Measurements from ENCODE around the gene ABCC4. TPM values are rescaled to one million over a fixed set of nuclear protein-coding genes. Genes with fewer than 3 reads are reported as not detected.
"Not testable (repeated sequence)": the region's sequence is repeated elsewhere in the genome, so short reads cannot be mapped to it uniquely, and the experiment has no call there.

ABCC4 gene
- total RNA-seq, 1 donor from 2014 or later = 4.6 TPM

DNA sequence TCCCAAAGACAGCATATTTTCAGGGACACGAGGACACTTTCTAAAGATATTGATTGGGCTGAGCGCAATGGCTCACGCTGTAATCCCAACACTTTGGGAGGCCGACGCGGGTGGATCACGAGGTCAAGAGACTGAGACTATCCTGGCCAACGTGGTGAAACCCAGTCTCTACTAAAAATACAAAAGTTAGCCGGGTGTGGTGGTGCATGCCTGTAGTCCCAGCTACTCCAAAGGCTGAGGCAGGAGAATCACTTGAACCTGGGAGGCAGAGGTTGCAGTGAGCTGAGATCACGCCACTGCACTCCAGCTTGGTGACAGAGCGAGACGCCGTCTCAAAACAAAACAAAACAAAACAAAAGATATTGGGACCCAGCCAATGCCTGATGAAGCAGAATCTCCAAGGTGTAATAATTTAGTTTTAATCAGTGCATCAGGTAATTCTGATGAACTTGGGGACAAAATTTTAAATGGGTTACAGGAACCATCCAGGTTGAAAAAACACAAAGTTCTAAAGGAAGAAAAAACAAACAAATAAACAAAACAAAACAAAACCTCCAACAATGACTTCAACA, 100.8 kb downstream of the ABCC4 start:
- intact Hi-C loops (cut with micrococcal nuclease) = not testable (repeated sequence)

DNA sequence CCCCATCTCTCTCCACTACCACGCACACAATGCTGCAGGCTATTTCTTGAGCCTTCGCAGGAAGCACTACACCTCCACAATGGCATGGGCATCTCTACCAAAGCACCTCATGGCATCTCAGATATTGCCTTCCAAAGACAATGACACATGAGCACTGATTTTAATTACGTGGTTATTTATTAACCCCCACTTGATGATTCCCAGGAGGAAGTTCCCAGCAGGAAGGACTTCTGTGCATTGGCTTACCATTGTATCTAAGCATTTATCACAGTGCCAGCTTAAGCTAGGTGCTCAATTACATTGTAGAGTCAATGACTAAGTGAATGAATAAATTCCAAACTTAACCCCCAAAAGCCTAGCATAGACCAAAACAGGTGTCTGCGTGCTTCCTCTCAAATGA, 101.4 kb downstream of the ABCC4 start:
- intact Hi-C loops (cut with micrococcal nuclease) = no loop called here

DNA sequence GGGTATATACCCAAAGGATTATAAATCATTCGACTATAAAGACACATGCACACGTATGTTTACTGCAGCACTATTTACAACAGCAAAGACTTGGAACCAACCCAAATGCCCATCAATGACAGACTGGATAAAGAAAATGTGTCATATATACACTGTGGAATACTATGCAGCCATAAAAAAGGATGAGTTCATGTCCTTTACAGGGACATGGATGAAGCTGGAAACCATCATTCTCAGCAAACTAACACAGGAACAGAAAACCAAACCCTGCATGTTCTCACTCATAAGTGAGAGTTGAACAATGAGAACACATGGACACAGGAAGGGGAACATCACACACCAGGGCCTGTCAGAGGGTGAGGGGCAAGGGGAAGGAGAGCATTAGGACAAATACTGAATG, 102.6 kb downstream of the ABCC4 start:
- intact Hi-C loops (cut with micrococcal nuclease) = not testable (repeated sequence)

DNA sequence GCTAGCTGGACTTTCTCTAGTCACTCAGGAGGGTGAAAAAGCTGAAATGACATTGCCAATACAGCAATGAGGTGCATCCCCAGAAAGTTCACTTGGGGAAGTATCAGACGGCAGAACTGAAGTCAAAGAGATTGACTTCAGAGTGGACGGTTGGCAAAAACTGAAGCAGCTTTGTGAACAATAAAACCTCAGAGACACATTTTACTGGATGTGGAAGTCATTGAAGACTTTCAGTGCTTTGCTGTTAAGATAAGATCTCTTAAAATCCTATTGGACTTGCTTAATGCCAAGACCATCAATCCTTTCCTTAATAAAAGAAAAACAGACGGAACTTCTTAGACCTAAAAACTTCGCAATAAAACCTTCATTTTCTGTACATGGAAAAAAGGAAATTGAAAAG, 103.7 kb downstream of the ABCC4 start:
- intact Hi-C loops (cut with micrococcal nuclease) = no loop called here

DNA sequence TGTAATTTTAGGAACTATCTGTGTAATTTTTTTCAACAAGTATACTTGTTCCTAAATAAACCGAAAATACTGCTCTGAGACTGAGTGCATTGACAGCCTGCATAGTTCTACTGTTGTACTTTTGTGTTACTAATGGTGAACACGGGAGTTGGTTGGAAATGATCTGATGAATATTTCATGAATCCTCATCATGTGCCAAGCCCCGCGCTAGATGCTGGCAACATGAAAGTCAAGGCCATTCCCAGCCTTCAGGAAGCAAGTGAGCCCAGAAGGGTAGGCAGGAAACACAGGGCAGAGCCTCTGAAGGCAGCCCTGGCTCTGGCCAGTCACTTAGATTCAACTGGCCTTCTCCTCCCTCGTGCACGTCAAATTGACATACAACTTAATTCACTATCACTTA, 106.1 kb downstream of the ABCC4 start:
- intact Hi-C loops (cut with micrococcal nuclease) = no loop called here

DNA sequence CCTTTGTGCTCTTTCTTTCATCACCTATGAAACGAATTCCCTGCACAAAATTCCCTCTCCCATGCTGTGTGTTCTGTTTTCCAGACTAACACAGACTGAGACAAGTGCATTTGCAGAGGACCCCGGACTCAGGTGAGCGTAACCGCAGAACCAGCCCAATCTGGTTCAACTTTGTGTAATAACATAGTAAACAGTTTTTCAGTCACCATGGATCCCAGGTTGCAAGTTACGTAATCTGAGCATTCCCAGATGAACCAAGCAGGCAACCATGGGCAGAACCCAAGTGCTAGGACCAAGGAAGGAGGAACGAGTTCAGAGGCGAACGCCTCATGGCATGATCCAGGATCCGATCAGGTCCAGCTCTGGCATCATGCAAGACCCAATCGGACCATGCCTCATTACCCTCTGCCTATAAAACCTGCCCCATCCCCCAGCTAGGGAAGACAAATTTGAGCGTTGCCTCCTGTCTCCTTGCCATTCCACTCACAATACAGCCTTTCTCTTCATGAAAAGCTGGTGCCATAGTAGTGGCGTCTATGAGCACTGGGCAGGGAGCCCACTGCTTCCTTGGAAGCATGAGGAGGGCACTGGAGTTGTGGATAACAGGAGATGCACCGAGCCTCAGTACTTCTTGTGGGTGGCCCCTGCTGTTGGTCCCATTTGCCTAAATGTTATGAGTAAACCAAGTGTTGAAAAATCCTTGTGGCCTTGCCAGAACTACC, 107.6 kb downstream of the ABCC4 start:
- intact Hi-C loops (cut with micrococcal nuclease) = no loop called here

DNA sequence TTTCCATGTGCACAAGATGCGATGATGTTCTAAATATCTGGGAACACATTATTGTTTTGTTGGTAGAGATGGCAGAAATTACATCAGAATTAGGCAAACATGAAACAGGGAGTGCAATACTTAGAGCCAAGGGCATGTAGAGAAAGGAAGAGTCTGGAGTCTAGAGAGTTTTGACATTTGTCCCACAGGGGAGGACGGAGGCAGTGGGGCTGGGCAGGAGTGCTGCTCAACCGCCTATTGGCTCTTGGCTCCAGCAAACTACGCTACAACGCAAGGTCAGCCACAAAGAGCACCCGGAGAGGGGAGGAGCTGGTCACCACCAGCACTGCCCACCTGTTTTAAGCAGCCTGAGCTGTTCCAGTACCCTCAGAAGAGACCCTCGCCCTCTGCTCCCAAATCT, 108.3 kb downstream of the ABCC4 start:
- intact Hi-C loops (cut with micrococcal nuclease) = no loop called here

DNA sequence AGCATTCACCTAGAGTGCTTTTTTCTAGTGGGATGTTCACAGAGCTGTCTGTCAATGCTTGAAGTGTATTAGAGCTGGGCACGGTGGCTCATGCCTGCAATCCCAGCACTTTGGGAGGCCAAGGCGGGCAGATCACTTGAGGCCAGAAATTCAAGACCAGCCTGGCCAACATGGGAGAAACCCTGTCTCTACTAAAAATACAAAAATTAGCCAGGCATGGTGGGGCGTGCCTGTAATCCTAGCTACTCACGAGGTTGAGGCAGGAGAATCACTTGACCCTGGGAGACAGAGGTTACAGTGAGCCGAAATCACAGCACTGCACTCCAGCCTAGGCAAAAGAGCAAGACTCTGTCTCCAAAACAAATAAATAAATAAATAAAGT, 108.7 kb downstream of the ABCC4 start:
- intact Hi-C loops (cut with micrococcal nuclease) = not testable (repeated sequence)

DNA sequence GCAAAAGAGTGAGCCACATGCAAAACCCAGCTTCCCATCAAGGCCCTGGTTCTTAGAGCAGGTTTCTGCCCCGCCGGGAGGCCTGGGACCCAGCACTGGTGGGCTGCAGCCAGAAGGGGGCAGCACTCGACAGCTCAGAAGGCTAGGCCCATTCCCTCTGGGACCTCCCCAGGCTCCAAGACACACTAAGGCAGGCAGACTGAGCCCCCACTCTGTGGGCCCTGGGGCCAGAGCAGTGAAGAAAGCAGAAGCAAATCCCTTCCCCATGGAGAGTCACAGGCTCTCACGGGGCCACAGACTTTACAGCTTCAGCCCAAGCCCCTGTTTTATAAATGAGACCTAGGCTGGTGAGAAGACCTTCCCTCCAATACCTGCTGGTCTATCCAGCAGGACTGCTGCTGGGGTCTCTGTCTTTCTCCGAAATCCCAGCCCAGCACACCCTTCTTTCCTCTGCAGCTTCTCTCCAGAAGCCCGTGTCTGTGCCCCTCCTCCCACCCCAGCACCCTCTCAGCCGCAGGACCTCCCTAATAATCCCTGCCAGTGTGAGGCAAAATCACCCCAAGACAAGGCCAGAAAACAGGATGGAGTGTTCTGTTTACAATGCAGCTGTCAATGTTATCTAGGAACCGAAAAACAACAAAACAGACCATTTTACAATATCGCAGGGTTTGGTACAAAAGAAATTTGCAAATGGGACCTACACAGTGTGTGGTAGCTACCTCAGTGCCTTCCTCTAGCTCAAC, 109.3 kb downstream of the ABCC4 start:
- intact Hi-C loops (cut with micrococcal nuclease) = no loop called here

DNA sequence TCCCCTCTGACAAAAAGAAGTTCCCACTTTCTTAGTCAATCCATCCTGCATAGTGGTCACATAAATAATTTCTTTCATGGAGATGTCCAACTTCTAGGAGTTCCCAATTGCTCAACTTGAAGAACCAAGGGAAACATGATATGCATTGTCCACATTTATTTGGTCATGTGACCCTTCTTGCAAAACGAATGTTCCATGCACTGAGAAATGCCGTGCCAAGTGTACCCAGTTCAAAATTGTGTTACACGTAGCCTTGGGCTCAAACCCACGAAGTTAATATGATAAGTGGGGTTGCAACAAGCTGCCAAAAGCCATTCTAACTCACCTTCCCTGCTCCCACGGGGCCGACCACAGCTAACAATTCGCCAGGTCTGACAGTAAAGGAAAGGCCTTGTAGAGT, 113.1 kb downstream of the ABCC4 start:
- intact Hi-C loops (cut with micrococcal nuclease) = loop anchor here (5.0 to 10.0 kb wide), 2 partner anchors 563 to 591 kb away; partner anchors contain the start of gene TGDS

DNA sequence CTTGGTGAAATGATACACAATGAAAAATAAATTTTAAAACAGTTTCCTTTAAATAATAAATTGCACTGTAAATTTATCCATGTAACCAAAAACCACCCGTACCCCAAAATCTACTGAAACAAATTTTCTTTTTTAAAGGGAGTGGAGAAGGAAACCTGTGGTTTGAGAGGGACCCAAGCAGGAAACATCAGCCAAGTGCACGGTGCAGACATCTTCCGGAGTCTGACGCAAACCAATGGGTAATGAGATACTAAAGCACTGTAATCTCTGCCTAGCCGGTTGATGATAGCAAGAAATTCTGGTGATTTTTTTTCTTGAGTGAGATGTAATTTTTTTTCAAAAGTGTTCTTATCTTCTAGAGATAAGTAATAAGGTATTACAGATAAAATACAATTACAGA, 115.4 kb downstream of the ABCC4 start:
- intact Hi-C loops (cut with micrococcal nuclease) = loop anchor here (1.0 to 10.0 kb wide), 4 partner anchors 10 to 589 kb away; partner anchors contain the start of gene TGDS

DNA sequence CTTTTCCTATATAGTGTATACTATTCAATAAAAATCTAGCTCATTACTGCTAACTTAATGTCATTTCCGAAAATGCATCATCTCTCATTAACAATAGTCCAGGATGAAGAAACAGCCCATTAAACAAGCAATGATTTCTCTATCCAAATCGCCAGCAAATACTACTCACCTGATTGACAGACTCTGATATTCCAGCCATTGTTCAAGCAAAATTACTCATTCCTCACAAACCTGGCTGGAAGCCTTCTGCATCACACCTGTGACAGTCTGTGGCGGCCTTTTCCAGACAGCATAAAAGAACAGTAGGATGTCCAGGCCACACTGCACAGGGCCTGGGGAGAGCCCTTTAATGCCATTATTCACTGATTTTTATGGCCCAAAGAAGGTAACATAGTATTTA, 115.9 kb downstream of the ABCC4 start:
- intact Hi-C loops (cut with micrococcal nuclease) = loop anchor here (5.0 to 10.0 kb wide), 2 partner anchors 561 to 588 kb away; partner anchors contain the start of gene TGDS

DNA sequence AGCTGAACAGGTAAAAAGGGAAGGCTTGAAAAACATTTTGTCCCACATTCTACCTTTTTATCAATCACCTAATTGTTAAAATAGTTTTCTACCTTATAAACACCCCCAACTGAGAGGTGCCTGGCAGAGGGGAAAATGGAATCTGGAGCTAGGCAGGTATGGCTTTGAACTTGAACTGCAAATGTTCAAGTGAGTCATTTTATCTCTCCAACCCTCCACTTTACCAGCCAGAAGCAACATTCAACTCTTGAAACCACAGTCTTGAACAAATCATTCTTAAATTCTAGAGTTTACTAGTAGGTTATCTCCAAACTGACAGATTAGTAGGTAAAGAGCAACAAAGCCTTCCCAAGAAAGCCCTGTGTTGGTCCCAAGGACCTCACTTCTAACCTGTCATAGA, 116.9 kb downstream of the ABCC4 start:
- intact Hi-C loops (cut with micrococcal nuclease) = loop anchor here (10.0 kb wide), 1 partner anchor 560 kb away; no protein-coding TSS in a partner anchor

DNA sequence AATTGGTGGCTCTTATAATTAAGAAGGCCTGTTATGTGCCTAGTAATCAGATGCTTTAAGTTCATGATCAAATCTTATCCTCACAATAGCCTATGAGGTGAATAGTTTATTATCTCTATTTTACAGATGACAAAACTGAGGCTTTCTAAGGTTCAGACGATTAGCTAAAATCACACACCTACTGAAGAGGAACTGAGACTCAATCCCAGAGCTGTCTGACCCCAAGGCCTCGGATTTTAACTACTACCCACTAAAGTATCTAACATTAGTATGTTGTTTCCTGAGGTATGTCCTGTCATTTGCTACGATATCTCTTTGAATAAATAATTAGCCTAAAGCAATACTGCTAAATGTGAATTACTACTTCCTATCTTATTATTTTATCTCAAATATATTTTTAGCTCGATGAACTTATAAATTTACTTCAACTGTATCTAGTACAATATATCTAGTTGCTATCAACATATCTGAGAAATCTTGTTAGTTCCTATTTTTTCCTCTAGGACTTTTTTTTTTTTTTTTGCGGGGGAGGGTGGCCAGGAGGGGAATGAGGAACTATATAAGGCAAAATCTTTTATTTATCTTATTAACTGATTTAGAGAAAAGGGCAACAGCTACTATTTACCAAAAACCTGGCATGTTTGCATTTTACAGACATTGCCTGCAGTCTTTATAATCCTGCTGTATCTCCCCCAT, 118.5 kb downstream of the ABCC4 start:
- intact Hi-C loops (cut with micrococcal nuclease) = loop anchor here (10.0 kb wide), 1 partner anchor 558 kb away; no protein-coding TSS in a partner anchor

DNA sequence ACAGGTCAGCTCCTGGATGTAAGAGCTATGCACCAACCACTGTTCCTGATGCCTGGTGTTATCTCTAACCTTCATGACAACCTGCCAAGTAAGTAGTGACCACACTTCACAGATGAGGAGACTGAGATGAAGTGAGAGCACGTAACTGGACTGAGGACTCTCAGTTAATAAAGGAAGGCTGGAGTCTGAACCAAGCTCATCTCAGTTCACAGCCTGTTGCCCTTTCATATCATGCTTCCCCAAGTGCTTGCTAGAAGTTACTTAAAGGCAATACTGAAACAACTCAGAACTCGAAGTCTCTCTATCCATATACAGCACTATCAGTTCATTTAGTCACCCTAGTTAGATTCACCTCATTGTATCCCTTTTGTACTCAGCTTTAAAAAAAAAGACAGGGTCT, 119.7 kb downstream of the ABCC4 start:
- intact Hi-C loops (cut with micrococcal nuclease) = loop anchor here (10.0 kb wide), 1 partner anchor 557 kb away; no protein-coding TSS in a partner anchor

DNA sequence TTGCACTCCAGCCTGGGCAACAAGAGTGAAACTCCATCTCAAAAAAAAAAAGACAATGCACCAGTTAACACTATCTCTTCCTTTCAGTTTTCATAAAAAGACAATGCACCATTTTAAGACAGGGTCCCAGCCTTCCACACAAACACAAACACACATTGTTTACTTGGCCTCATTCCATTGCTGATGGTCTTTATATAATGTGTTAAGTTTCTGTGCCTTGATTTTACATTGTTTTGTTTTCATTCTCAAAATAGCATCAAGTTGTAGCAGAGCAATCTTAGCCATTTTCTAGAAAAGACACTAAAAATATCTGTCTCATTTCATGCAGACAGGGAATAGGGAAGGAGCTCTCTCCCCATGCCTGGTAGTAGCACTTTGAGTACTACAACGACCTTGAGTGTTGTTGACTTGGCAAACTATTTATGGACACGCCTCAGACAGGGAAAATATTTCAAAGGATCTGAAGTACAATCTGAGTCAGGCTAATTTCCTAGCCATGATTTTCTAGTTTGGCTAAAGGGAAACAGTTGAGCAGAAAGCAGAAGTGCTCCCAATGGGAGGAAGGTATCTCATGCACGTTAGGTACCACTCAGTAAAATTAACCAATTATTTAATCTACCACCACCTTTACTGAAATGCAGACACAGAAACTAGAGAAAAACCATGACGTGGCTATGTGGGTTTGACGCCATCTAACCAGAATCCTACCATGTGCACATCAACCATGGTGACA, 120.6 kb downstream of the ABCC4 start:
- intact Hi-C loops (cut with micrococcal nuclease) = loop anchor here (10.0 kb wide), 1 partner anchor 556 kb away; no protein-coding TSS in a partner anchor

DNA sequence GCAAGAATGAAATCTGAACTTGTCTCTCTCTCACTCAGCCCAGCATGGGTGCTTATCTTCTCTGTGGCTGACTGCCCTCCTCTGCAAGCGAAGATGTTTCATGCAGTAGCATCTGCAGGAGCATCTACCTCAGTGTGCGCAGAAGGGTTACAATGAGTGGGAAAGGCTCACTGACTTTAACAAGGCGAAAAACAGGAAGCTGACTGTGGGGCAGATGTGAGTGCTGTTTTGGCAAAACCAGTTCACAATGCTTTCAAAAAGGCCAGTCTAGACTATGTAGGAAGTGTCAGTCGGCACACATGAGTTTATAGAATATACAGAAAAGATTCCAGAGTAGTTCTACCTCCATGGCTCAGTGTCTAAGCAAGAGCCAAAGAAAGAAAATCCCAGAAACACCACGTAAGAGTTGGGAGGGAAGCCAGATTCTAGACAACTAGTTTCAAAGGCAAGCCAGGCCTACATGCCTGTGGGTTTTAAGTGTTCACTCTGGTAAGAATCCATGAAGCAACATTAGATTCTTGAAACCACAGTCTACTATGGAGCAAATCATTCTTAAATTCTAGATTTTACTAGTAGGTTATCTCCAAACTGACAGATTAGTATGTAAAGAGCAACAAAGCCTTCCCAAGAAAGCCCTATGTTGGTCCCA, 124.5 kb downstream of the ABCC4 start:
- intact Hi-C loops (cut with micrococcal nuclease) = loop anchor here (1.0 kb wide), 1 partner anchor 10 kb away; no protein-coding TSS in a partner anchor

DNA sequence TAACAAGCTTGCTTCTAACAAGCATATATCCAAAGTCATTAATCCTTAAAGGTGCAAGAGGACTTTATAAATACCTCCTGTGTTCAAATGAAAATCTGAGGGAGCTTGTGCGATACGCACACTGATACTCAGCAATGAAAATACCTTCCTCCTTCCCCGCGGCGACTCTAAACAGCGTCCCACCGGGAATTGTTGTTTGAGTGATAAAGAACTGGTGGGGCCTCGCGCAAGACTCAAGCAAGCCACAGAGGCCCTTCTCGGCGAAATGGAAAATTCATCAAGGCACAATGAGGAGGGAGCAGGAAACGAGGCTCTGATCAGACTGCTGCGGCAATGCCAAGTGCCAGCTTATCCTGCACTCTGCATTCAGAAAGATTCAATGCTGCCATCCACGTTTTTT, 126.7 kb downstream of the ABCC4 start:
- intact Hi-C loops (cut with micrococcal nuclease) = no loop called here

DNA sequence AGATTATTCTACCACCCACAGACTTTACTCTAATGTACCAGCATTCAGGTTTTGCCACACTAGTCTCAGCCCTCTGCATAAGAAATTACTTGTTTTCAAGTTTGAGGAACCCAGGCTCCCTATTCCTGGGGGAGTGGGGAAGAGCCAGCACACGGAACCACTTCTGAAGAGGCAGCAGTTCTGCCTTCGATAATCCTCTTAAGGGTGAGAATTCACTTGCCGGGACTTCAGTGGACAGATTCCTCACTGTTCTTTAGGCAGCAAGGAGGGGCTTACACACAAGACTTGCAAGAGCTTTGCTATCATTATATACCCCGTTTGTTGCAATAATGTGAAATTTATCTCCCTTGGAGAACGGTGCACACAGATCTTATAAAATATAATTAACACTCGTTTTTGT, 133.1 kb downstream of the ABCC4 start:
- intact Hi-C loops (cut with micrococcal nuclease) = no loop called here

DNA sequence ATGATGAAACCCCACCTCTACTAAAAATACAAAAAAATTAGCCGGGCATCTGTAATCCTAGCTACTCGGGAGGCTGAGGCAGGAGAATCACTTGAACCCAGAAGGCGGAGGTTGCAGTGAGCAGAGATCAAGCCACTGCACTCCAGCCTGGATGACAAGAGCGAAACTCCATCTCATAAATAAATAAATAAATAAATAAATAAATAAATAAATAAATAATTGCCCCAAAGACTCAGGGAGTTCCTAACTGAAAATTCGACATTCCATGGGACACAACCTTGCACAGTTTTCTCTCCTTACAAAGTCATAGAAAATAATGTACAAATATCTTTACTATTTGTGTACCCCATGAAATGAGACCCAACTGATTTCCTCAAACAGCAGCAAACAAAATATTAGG, 134.2 kb downstream of the ABCC4 start:
- intact Hi-C loops (cut with micrococcal nuclease) = not testable (repeated sequence)

Measured in T-helper 1 cell treated with Interleukin-12 subunit alpha and Interleukin-12 subunit beta and Interleukin-4 antibody, amounts not matched to agents 30 ng/mL and 1 ng/mL, for 36 hours (primary cell).